Gastrocnemius medialis (tissue), 4 donors: ENCODE measurements around the gene ZNF783.

Experiments used
- CTCF ChIP-seq, 5 experiments: fragments of 450-650 bp in 3 of 5; fragments of 200-600 bp in 2 of 5; sonication (generic) in 2 of 5; IDR thresholded peaks in 4 of 5; conservative IDR thresholded peaks in 1 of 5; 1 replicate in 4 of 5; 2 replicates in 1 of 5; pipeline ENCODE4 v1.5.1; 2016 to 2019; ENCODE audit warnings: antibody characterized with exemption in 5 of 5, mild to moderate bottlenecking in 3 of 5, moderate library complexity in 3 of 5
- POLR2A ChIP-seq, 2 donors: fragments of 450-650 bp; IDR thresholded peaks; one replicate each; pipeline ENCODE4 v1.6.1; 2017; ENCODE audit warnings: antibody characterized with exemption in 2 of 2, mild to moderate bottlenecking in 2 of 2, moderate library complexity in 2 of 2

DNA sequence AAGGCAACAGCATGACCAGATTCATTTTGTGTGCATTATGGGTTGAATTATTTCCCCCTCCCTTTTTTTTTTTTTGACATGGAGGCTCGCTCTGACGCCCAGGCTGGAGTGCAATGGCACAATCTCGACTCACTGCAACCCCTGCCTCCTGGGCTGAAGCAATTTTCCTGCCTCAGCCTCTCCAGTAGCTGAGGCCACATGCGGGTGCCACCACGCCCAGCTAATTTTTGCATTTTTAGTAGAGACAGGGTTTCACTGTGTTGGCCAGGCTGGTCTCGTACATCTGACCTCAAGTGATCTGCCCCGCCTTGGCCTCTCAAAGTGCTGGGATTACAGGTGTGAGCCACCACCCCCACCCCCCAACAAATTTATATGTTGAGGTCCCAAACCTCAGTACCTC is 42.0 kb downstream of the ZNF783 start:
- TF ChIP-seq POLR2A (IDR thresholded peaks at IDR 0.05) (no peak), CTCF (IDR thresholded peaks at IDR 0.05 in 4 of 5, conservative IDR thresholded peaks at IDR 0.05 in 1 of 5) (no peak)
